ENCODE data around the gene SNCAIP. TPM values are rescaled to one million over a fixed set of nuclear protein-coding genes. Genes with fewer than 3 reads are reported as not detected.
"Not testable (repeated sequence)": the region's sequence is repeated elsewhere in the genome, so short reads cannot be mapped to it uniquely, and the experiment has no call there.

The SNCAIP gene
- total RNA-seq, 1 donor from 2014 or later: 11.3 TPM

- intact Hi-C loops (cut with DNase I): no loop called here
- H3K36me3 ChIP-seq: no peaks in the 10 kb centered on the region
- no peak for TF ChIP-seq CTCF (IDR thresholded peaks at IDR 0.05)
- no peak for TF ChIP-seq POLR2A (IDR thresholded peaks at IDR 0.05)
- no peak for TF ChIP-seq POLR2AphosphoS5 (IDR thresholded peaks at IDR 0.05; ENCODE audit: insufficient read depth in 1 of 2, low read depth in 1 of 2)
Observed at GRCh38 chr5:122374110-122374509, 62.1 kb downstream of the SNCAIP start.

GRCh38 chr5:122375801-122376200 lies 63.8 kb downstream of the SNCAIP start:
- DNase-seq (ENCODE audit: extremely low spot score in 2 of 2): no peak
- Histone ChIP-seq H3K36me3 (no peaks in the 10 kb centered on the region), H3K9me3 (no peaks in the 10 kb centered on the region), H3K27ac (no peak overlapping the region), H3K4me1 (no peaks in the 10 kb centered on the region), H3K4me3 (no peak overlapping the region), H3K27me3 (no peaks in the 10 kb centered on the region)
- no peak for TF ChIP-seq POLR2AphosphoS5 (IDR thresholded peaks at IDR 0.05; ENCODE audit: insufficient read depth in 1 of 2, low read depth in 1 of 2)
- no peak for TF ChIP-seq CTCF (IDR thresholded peaks at IDR 0.05)
- TF ChIP-seq POLR2A (IDR thresholded peaks at IDR 0.05): no peak
- intact Hi-C loops (cut with DNase I): no loop called here

More at GRCh38 chr5:122374110-122374509, 62.1 kb downstream of the SNCAIP start:
- H3K4me1 ChIP-seq: peaks cover 9% of the 10 kb centered on the region
- no peaks in the 10 kb centered on the region for H3K9me3 ChIP-seq
- no peak for DNase-seq (ENCODE audit: extremely low spot score in 2 of 2)
- H3K4me3 ChIP-seq: no peak overlapping the region
- H3K27me3 ChIP-seq: no peaks in the 10 kb centered on the region
- H3K27ac ChIP-seq: no peak overlapping the region

- DNase-seq (ENCODE audit: extremely low spot score in 2 of 2): no peak
- intact Hi-C loops (cut with DNase I): no loop called here
- Histone ChIP-seq H3K36me3 (no peaks in the 10 kb centered on the region), H3K9me3 (no peaks in the 10 kb centered on the region), H3K27me3 (no peaks in the 10 kb centered on the region), H3K4me1 (no peaks in the 10 kb centered on the region), H3K27ac (no peak overlapping the region), H3K4me3 (no peak overlapping the region)
- no peak for TF ChIP-seq POLR2A (IDR thresholded peaks at IDR 0.05)
- TF ChIP-seq CTCF (IDR thresholded peaks at IDR 0.05): no peak
- TF ChIP-seq POLR2AphosphoS5 (IDR thresholded peaks at IDR 0.05; ENCODE audit: insufficient read depth in 1 of 2, low read depth in 1 of 2): no peak
Observed at GRCh38 chr5:122376250-122376649, 64.2 kb downstream of the SNCAIP start.

GRCh38 chr5:122377026-122377425 lies 65.0 kb downstream of the SNCAIP start:
- no peak for TF ChIP-seq POLR2AphosphoS5 (IDR thresholded peaks at IDR 0.05; ENCODE audit: insufficient read depth in 1 of 2, low read depth in 1 of 2)
- no peak for TF ChIP-seq CTCF (IDR thresholded peaks at IDR 0.05)
- no peak for TF ChIP-seq POLR2A (IDR thresholded peaks at IDR 0.05)
- no peaks in the 10 kb centered on the region for H3K36me3 ChIP-seq
- H3K9me3 ChIP-seq: no peaks in the 10 kb centered on the region
- no peaks in the 10 kb centered on the region for H3K4me1 ChIP-seq
- H3K27ac ChIP-seq: no peak overlapping the region
- intact Hi-C loops (cut with DNase I): no loop called here
- no peak for DNase-seq (ENCODE audit: extremely low spot score in 2 of 2)
- H3K4me3 ChIP-seq: no peak overlapping the region
- no peaks in the 10 kb centered on the region for H3K27me3 ChIP-seq

GRCh38 chr5:122382938-122383337 lies 70.9 kb downstream of the SNCAIP start:
- intact Hi-C loops (cut with DNase I); H3K36me3 ChIP-seq; DNase-seq (ENCODE audit: extremely low spot score in 2 of 2); H3K27me3 ChIP-seq; H3K9me3 ChIP-seq; H3K4me3 ChIP-seq; H3K27ac ChIP-seq: not testable (repeated sequence)
- H3K4me1 ChIP-seq: peaks cover 20% of the 10 kb centered on the region
